Inflammatory macrophage treated with lipopolysaccharide for 4 hours (primary cell): Measurements from ENCODE around the gene PRDM11.
A peak's percentile ranks its signal among the peaks of the same experiment; 100 is the strongest.

Source experiments
- DNase-seq: peaks from one replicate; pipeline ENCODE4 v3.0.0-alpha.2; 2020

PRDM11 gene

DNA sequence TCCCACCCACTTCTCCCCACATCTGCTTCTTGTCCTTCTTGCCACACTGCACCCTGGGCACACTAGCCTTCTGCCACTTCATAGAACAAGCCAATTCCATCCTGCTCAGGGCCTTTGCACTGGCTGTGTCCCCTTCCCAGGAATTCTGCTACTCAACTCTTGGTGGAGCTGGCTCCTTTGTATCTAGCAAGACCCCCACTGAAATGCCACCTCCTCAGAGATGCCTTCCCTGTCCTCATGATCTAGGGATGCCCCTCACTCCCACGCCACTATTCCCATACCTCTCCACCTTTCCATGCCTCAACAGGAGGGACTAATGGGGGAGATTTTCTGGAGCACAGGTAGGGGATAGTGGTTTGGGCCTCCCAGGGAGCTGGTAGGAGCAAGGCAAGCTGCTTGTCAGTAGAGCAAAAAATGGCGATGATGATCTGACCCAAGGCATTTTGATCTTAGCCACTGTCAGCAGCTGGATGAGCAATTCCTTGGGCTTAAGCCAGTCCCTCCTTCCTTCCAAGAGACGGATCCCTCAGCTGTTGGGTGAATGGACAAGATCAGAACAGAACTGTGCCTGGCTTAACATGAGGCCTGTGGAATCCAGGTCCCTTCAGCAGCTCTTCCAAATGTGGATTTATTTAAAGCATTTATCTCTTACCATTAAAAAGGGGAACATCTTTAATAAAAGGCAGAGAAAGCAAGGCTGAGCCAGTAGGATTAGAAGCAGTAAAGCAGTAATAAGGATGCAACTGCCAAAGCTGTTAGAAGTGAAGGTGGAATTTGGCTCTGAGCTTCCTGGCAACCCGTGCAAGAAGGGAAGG, 4.0 kb upstream of the PRDM11 start:
- DNase-seq: no peak

DNA sequence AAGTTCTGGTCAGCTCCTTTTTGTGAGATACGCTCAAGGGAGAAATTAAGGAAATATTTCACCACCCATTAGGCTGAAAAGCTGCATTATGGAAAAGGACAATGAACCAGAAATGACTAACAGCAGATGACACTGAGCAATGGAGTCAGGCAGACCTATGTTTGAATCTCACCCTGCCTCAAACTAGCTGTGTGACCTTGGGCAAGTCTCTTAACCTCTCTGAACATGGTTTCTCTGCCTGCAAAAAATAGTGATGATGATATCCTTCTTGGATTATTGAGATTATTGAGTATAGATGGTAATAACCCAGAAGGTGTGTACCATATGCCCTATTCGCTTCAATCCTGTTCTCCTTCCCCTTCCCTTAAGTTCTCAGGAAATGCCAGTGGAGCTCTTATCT, 2.9 kb upstream of the PRDM11 start:
- DNase-seq: no peak

DNA sequence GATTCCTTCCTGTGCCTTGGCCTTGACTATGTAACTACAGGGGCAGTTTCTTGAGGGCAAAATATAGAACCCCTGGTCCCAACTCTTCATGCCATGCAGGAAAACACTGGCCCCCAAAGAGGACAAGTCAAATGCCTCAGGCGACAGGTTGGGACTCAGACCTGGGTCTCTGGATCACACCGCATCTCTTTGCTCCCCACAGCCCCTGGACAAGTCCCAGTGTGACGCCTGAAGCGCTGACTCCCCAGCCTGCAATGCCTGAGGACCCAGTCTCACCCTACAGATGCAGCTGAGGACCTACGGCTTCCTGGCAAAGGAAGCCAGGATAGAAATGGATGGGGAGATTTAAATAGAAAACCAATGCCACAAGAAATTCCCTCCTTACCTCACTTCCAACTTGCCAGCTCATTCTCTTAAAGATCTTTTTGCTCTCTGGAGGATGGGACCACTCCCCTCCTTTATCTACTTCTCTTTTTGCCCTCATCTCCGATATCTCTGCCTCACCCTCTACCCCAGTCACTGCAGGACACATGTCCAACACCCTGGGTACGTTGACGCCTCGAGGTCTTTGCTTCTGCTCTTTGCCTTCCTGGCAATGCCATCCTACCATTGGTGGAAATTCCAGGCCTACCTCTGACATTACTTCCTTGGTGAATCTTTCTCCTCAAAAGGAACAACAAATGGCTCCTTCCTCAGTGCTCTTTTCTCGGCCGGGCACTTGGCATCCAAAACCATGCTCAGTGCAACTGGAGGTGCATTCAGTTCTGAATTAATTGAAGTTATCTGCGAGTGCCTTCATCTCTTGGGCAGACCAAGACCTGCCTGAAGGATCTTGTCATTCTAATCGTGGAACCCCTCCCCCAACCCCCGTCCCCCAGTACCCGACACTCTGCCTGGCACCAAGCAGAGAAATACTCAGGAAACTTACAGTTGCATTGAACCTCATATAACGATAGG, 2.0 kb upstream of the PRDM11 start:
- no peak for DNase-seq

DNA sequence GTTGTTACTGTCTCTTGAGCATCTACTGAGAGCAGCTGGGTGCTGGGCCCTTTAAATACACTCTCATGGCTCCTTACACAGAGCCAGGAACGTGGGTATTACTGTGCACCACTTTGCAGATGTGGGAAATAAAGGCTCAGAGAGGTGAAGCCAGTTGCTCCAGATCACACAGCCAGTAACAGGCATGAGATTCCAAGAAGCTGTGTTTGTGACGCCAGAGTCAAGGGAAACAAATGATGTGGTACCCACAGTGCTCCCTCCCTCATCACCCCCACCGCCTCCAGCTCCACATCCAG, 1.4 kb upstream of the PRDM11 start:
- no peak for DNase-seq

DNA sequence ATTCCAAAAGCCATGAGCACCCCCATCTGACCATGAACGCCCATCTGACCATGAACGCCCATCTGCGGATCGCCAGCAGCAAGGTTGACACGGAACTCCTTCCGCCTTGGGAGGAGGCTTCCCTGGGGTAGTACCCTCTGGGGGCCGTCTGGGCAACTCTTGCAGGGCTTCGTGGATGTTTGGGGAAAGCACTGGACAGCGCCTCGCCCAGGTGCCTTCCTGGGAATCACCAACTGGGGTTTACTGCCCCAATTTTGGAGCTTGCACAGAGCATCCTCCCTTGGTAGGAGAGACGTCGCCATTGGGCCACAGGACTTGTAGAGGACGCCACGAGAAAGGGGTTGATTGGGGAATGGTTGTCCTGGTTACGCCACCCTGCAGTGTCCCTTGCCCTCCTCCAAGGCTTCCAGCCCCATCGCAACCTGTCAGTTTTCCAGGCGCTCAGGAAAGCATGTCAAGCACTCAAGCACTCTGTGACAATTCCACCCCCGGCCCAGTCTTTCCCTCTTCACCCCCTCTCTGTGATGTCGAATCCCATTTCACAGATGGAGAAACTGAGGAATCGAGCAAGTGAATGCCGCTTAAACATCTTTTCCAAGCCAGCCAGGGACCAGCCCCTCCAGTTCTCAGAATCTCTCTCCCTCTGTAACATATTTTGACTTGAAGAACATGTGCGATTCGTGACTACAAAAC, 914 bp upstream of the PRDM11 start:
- DNase-seq: peak; percentile 5

DNA sequence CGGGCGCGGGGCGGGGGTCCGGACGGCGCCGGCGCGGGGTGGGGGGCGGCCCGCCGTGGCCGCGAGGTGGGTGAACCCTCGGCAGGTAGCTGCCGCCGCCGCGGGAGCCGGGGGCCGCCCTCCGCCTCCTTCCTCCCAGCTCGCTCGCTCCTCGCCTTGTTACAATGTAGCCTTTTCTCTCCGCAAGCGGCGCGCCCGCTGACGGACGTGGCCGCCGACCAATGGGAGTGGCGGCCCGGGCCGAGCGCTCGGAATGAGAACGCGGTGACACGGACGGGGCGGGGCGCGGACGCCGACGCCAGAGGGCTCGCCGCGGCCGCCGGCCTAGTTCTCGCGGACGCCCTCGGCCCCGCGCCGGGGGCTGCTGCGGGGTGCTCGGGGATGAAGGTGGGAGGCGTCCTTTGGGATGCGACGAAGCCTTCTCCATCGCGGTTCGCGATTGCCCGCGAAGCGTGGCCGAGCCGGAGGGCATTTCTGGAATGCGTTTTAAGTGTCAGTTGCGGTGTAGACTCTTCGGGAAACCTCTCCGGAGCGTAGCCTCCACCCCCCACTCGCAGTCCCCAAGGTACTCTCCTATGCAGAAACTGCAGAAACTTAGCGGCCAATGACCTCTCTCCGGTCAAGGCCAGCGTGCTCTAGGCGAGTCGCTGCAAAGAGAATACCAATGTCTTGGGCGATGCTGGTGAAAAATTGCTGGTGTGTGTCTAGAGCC, 734 bp downstream of the PRDM11 start:
- DNase-seq: peak; percentile 96

DNA sequence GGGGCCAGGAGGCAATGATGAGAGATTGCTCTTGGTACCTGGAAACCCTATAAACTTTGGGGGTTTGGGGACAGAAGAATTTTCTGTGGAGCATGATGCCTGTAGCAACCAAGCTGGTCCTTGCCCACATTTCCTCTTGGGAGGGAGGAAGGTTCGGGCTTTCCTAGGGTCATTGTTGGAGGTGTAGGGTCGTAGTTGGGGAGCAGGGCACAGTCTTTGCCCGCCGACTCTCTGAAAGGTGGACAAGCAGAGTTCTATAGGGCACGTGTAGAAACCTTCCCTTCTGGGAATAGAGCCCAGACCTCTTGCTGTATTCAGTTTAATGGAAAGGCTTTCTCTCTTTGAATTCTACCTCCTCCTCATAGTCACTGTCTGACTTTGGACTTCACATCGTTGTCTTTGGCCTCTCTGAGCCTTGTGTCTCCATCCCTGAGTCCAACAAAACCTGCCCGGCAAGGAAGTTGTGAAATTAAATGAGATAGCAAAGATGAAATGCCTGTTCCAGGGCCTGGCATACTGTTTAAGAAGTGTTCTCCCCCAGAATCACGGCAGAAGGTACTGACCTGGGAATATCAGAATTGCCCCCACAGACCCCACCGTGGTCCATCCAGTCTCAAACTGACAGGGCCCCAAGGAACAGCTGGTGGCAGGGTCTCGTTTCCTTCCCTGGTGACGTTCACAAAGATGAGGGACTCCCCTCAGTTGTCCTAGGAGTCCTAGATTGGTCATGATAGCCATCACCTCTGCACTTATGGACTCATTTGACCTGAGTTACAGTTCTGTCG, 1.6 kb downstream of the PRDM11 start:
- DNase-seq: no peak

DNA sequence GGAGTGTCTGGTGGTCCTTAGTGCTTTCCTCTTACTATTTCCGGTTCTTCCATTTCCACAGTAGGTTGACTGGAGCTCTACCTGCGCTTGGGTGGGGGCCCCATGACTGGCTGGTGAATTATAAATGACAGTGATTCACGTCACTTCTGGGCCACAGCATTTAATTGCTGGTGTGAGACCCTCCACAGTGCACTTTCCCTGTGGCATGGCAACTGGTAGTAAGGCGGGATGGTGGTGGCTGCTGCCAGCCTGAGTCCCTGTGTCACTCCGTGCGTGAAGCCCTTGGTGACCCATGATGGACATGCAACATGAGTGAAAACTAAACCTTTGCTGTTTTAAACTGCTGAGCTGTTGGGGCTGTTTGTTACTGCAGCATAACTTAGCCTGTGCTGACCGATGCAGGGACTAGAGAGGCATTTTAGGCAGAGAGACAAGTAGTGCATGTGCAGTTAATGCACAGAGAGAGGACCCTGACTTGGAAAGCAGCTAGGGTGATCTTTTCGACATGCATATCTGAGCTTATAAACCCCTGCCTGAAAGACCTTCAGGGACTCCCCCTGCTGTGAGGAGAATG, 3.1 kb downstream of the PRDM11 start:
- no peak for DNase-seq

DNA sequence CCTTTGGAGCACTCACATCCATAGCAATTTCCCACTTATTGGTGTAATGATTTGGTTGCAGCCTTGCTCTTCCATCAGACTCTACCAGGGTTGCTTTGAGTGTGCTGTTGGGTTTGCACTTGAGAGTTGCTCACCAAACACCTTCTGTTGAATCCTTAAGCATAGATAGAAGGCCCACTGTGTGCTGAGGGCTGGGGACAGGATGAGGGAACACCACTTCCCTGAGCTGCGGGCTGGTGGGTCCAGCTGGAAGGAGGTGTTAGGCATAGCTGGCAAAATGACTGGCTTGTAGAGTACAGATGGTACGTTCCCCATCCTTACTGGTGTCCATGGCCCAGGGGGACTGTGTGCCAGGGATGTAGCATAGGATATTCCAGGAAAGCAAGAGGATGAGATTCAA, 3.9 kb downstream of the PRDM11 start:
- DNase-seq: no peak

DNA sequence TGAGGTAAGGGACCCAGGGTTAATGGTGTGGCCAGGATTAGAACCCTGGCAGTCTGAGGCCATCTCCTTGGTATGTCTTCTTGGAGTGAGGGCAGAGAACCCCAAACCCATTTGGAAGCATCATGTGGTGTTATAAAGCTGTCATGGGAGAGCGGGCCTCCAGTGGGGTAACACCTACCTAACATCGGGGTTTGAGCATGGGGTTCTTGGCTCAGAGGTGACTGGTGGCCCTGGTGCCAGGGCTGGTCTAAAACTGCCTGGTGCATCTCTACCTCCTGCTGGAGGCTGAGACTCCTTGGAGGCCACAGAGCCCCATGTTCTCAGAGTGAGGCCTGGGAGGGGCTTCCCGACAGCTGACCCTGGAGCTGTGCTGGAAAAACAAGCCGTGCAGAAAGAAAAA, 4.5 kb downstream of the PRDM11 start:
- DNase-seq: no peak

DNA sequence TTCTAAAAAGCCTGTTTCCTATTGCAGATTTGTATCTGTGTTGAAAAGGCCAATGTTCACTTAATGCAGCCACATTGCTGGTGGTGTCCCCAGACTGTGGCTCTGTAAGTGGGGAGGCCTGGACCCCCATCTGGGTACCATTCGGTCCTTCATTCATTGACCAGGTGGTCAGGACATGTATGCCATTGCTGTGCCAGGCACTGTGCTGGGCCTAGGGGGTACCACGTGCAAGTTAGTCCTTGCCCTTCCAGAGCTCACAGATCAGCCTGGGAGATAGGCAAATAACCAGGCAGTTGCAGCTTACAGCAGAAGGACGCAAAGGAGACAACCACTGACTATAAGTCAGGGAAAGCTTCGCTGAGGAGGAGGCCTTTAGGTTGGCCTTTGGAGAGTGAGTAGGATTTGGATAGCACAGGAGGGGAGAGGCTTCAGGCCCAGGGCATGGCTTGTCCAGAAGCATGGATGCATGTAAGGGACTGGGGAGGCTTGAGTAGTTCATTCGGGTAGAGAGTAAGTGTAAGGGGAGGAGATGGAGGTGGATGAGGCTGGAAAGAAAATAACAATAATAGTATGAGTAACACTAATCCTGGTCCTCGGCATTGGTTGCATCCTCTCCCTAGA, 5.0 kb downstream of the PRDM11 start:
- DNase-seq: no peak

DNA sequence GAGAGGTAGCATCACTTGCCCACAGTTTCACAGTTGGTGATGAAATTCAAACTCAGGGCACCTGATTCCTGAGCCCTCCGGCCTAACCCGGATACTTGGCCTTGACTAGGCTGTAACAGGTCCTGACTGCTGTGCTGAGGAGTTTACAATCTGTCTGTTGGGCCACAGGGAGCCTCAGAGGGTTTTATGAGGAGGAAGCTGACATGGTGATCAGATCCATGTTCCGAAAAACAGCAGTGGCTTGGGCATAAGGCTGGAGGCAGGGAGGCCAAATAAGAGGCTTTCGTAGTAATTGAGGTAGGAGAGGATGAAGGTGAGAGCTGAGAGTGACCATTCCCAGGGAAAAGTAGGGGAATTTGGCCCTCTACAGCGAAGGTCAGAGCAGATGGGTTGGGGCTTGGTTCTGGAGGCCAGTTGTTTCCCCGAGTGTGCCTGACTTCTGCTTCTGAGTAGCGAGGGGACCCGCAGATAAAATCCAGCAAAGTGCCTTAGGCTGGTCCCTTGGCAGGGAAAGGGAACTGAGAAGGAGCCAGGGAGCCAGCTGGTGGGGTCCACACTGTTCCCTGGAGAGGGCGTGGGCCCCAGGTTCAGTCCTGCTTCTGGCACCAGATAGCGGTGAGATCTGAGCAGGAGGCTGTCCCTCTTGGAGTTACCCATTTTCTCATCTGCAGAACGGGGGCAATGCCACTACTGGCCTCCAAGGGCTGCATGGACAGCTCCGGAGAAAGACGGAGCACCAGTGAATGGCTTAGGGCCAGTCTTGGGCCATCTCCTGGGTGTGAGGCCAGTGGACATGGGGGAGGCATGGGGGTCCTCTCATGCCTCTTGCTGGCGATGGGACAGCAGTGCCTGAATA, 6.5 kb downstream of the PRDM11 start:
- DNase-seq: no peak

DNA sequence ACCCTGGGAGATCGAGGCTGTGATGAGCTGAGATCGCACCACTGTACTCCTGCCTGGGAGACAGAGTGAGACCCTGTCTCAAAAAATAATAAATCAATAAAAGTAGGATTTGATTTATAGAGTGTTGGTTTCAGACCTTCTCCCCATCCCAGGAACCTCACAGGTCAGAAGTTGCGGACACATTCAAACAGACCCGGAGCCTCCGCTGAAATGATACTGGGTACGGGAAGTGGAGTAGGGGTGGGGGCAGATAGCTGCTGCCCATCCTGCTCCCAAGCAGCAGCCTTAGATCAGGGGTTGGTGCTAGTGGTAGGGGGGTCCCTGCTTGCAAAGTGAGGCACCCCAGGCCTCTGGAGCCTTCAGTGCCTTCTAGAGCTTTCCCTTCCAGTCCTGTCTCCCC, 7.8 kb downstream of the PRDM11 start:
- DNase-seq: no peak

DNA sequence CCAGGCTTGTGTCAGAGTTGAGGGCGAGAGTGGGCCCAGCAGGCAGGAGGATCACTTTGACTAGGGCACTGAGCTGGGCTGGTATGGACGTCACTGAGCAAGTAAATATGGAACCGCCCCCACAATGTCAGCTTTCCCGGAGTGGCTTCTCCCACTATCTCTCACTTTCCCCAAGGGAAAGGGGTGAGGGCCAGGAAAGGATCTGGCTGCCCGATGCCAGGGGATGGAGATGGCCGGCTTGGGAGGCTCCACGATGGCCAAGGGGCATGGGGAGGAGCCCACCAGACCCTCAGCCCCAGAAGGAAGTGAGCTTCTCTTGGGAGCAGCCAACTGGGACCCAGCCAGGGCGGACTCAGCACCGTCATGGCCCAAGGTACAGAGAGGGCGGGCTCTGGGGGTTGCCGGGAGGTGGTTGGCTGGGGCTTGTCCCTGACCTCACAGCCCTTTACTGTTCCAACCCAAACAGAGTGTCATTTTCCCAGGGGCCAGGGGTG, 8.7 kb downstream of the PRDM11 start:
- DNase-seq: no peak

DNA sequence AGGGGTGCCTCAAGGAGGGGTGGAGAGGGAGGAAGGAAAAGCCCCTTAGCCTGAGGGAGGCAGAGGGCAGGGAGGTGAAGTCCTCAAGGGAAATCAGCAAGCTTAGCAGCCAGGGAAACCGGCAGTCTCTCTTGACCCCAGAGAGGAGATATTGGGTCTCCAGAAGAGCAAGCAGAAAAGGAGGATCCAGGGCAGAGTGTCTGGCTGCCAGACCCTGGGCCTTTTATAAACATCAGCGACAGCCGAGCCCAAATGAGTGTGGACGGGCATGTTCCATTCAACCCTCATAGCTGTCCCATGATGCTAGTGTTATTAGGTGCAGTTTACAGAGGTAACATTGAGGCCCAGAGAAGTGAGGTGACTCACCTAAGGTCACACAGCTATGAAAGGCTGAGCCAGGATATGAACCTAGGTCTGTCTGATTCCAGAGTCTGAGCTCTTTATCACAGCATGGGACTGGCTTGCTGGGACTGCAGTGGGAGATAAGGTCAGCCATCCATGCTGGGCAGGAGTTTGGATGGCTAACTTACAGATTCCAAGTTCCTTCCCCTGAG, 9.3 kb downstream of the PRDM11 start:
- DNase-seq: no peak

DNA sequence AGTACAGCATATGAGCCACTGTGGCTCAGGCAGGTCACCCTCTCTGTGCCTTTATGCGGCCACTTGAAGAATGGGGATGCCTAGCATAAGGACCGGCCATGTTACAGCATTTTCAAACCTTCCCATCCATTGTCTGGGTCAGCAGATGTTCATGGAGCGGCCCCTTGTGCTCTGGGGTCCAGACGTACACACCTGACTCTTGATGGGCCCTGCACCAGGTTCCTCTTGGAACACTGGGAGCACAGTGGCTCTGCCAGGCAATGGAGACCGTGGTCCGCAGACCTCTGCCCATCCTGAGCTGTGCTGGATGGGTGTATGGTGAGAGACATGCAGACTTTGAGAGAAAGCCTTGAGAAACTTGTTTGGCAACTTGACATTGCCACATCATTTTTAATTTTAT, 9.8 kb downstream of the PRDM11 start:
- no peak for DNase-seq

DNA sequence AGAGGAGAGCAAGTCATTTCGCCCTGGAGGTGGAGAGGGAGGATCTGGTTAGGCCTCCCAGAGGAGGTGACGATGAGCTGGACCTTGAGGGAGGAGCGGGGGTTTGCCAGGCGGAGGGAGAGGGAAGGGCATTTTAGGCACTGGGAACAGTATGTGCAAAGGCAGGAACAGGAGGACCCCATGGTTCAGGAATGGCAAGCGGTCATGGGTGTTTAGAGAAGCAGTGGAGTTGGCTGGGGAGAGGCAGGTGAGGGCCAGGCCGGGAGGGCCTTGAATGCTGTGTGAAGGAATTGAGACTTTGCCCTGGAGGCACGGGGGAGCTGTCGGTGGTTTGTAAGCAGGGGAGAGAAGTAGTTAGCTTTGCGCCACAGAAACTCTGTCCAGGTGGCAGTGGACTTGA, 10.3 kb downstream of the PRDM11 start:
- DNase-seq: no peak

DNA sequence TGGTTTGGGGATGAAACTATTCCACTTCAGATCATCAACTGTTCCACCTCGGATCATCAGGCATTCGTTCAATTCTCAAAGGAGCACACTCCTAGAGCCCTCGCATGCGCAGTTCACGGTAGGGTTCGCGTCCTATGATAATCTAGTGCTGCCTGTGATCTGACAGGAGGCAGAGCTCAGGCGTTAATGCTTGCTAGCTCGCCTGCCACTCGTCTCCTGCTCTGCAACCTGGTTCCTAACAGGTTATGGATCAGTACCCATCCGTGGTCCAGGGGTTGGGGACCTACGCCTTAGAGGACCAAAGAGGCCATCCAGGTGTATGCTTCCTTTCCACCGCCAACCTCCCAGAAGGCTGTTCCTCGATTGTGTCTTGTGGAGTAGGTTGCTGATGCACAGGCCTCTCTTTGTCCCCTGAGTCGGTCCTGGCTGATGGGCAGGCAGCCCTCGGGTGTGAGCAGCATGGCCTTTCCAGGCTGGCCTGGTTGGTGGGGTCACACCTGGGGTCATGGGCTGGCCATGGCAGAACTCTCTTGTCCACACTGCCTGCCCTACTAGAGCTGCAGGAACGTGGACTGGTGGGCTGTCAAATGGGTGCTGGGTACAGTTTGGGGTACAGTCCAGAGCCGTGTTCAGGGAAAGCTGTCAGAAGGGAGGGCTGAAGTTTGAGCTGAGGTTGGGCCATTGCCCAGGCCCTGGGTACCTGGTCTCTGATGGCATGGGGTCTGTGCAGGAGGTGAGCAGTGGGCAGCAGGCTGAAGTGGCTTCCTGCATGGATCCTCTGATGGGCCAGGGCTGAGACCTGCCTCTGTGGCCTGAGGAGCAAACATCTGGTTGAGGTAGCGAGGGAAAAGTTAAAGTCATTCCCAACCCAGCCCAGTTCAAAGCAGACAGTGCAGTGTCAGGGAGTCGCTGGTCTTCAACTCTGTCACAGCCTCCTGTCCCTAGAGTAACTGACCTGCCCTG, 11.1 kb downstream of the PRDM11 start:
- DNase-seq: no peak
